CD4-positive, CD25-positive, alpha-beta regulatory T cell (primary cell): Measurements from ENCODE around the gene TMEM248. TPM values are rescaled to one million over a fixed set of nuclear protein-coding genes. Genes with fewer than 3 reads are reported as not detected.

ENCODE experiments used
- ATAC-seq, 2 donors: fragments of 150-1000 bp; cut with Tn5 transposase; one replicate each; pipeline ENCODE4 v1.10.0; 2021; ENCODE audit warnings: low read depth in 2 of 2, moderate number of reproducible peaks in 2 of 2, moderate library complexity in 1 of 2
- DNase-seq, 3 donors: peaks; one replicate each; pipeline versions ENCODE4 v3.0.0 to v3.0.0-alpha.2; 2012 to 2022; ENCODE audit warnings: mixed read lengths in 1 of 3
- H3K27ac ChIP-seq: one replicate; pipeline ENCODE4 v1.7.0; 2013; ENCODE audit warnings: mild to moderate bottlenecking, low read length; ENCODE audit not compliant: insufficient read depth, poor library complexity, severe bottlenecking
- H3K27me3 ChIP-seq: one replicate; pipeline ENCODE4 v1.7.0; 2013; ENCODE audit warnings: low read length; ENCODE audit not compliant: control insufficient read depth, insufficient read depth
- H3K36me3 ChIP-seq: one replicate; pipeline ENCODE4 v1.7.0; 2013; ENCODE audit warnings: mild to moderate bottlenecking, low read length, moderate library complexity; ENCODE audit not compliant: control insufficient read depth, insufficient read depth
- H3K4me1 ChIP-seq: 2 replicates; pipeline ENCODE4 v1.7.0; 2013; ENCODE audit warnings: mild to moderate bottlenecking, low read length; ENCODE audit not compliant: insufficient read depth, control insufficient read depth, poor library complexity, severe bottlenecking
- H3K4me3 ChIP-seq: one replicate; pipeline ENCODE4 v1.7.0; 2013; ENCODE audit warnings: low read depth, mild to moderate bottlenecking, low read length, moderate library complexity
- H3K9me3 ChIP-seq, 2 experiments: 1 replicate in 1 of 2; 2 replicates in 1 of 2; pipeline ENCODE4 v1.7.0; 2013; ENCODE audit warnings: low read length in 2 of 2, mild to moderate bottlenecking in 1 of 2, moderate library complexity in 1 of 2; ENCODE audit not compliant: control insufficient read depth in 2 of 2
- H3K27ac Mint-ChIP-seq, 3 donors: one replicate each; pipeline ENCODE4 v1.8.0; 2020 to 2022; ENCODE audit warnings: mild to moderate bottlenecking in 3 of 3, mixed read lengths in 3 of 3, moderate library complexity in 2 of 3
- H3K27me3 Mint-ChIP-seq: one replicate; pipeline ENCODE4 v1.8.0; 2022; ENCODE audit warnings: mild to moderate bottlenecking, mixed read lengths
- H3K36me3 Mint-ChIP-seq: one replicate; pipeline ENCODE4 v1.8.0; 2020; ENCODE audit warnings: mixed read lengths
- H3K4me1 Mint-ChIP-seq, 4 donors: one replicate each; pipeline ENCODE4 v1.8.0; 2020 to 2022; ENCODE audit warnings: mixed read lengths in 4 of 4, mild to moderate bottlenecking in 1 of 4
- H3K4me3 Mint-ChIP-seq, 4 donors: one replicate each; pipeline ENCODE4 v1.8.0; 2020 to 2022; ENCODE audit warnings: mild to moderate bottlenecking in 4 of 4, mixed read lengths in 4 of 4, moderate library complexity in 3 of 4
- H3K9me3 Mint-ChIP-seq, 7 donors: one replicate each; pipeline ENCODE4 v1.8.0; 2020 to 2022; ENCODE audit warnings: mixed read lengths in 7 of 7, mild to moderate bottlenecking in 3 of 7, moderate library complexity in 2 of 7
- polyA plus RNA-seq, 4 donors: library from polyadenylated mRNA; unstranded; fragments of 300-500 nt; fragmentation: Illumina TruSeq; gene quantifications; one replicate each; pipeline ENCODE4 v1.2.3, GENCODE V29; 2021
- total RNA-seq: library from RNA; stranded (reverse); gene quantifications from one replicate; pipeline ENCODE4 v1.2.3, GENCODE V29; 2022

The TMEM248 gene
- total and polyA plus RNA-seq, 5 donors from 2014 or later: 87.3 to 152 (median 108) TPM

- peaks cover 0 to 5% (median 0%) of the 10 kb centered on the region in 7 donors for H3K9me3 Mint-ChIP-seq
- peak overlapping the region; percentile 93 to 99 (median 99) for H3K27ac Mint-ChIP-seq
- Histone ChIP-seq H3K4me3 (peak overlapping the region; percentile 97), H3K27me3 (no peaks in the 10 kb centered on the region), H3K4me1 (peaks cover 27% of the 10 kb centered on the region), H3K9me3 (no peaks in the 10 kb centered on the region), H3K36me3 (peaks cover 6% of the 10 kb centered on the region), H3K27ac (peak overlapping the region; percentile 82)
- peaks cover 11 to 50% (median 31%) of the 10 kb centered on the region in 4 donors for H3K4me1 Mint-ChIP-seq
- H3K36me3 Mint-ChIP-seq: peaks cover 7% of the 10 kb centered on the region
- H3K4me3 Mint-ChIP-seq: peak overlapping the region; percentile 98 to 99 (median 98)
- ATAC-seq: no peak
- no peak for DNase-seq
- peaks cover 13% of the 10 kb centered on the region for H3K27me3 Mint-ChIP-seq
These were observed 432 bp downstream of the TMEM248 start for GRCh38 chr7:66921396-66921917.

GRCh38 chr7:66921918-66922486 lies 977 bp downstream of the TMEM248 start:
- H3K36me3 ChIP-seq: peaks cover 6% of the 10 kb centered on the region
- peak overlapping the region; percentile 97 for H3K4me3 ChIP-seq
- Mint-ChIP-seq H3K4me3 (peak overlapping the region; percentile 98 to 99 (median 98)), H3K27me3 (peaks cover 13% of the 10 kb centered on the region), H3K36me3 (peaks cover 7% of the 10 kb centered on the region), H3K27ac (peak overlapping the region; percentile 93 to 99 (median 99)), H3K9me3 (peaks cover 0 to 5% (median 0%) of the 10 kb centered on the region in 7 donors), H3K4me1 (peaks cover 14 to 56% (median 35%) of the 10 kb centered on the region in 4 donors)
- peak overlapping the region; percentile 82 for H3K27ac ChIP-seq
- peaks cover 27% of the 10 kb centered on the region for H3K4me1 ChIP-seq
- peak; percentile 5 to 70 (median 39) for DNase-seq
- no peaks in the 10 kb centered on the region for H3K9me3 ChIP-seq
- ATAC-seq: peak in 1 of 2 donors; percentile 22
- no peaks in the 10 kb centered on the region for H3K27me3 ChIP-seq

GRCh38 chr7:66925255-66925654 lies 4.2 kb downstream of the TMEM248 start:
- Mint-ChIP-seq H3K27ac (peak overlapping the region in 1 of 3 donors; percentile 10), H3K9me3 (peaks cover 0 to 5% (median 0%) of the 10 kb centered on the region in 7 donors), H3K4me1 (peaks cover 16 to 80% (median 62%) of the 10 kb centered on the region in 4 donors), H3K4me3 (peak overlapping the region in 3 of 4 donors; percentile 8 to 83 (median 11)), H3K27me3 (peaks cover 9% of the 10 kb centered on the region), H3K36me3 (peaks cover 17% of the 10 kb centered on the region)
- H3K36me3 ChIP-seq: peaks cover 24% of the 10 kb centered on the region
- no peak overlapping the region for H3K27ac ChIP-seq
- ATAC-seq (no peak), DNase-seq (no peak)
- no peak overlapping the region for H3K4me3 ChIP-seq
- no peaks in the 10 kb centered on the region for H3K27me3 ChIP-seq
- H3K9me3 ChIP-seq: no peaks in the 10 kb centered on the region
- H3K4me1 ChIP-seq: peaks cover 42% of the 10 kb centered on the region

- no peaks in the 10 kb centered on the region for H3K27me3 ChIP-seq
- Mint-ChIP-seq H3K27me3 (no peaks in the 10 kb centered on the region), H3K9me3 (peaks cover 0 to 1% (median 0%) of the 10 kb centered on the region in 7 donors), H3K4me1 (peaks cover 16 to 83% (median 59%) of the 10 kb centered on the region in 4 donors), H3K27ac (peak overlapping the region in 1 of 3 donors; percentile 54), H3K36me3 (peaks cover 18% of the 10 kb centered on the region), H3K4me3 (peak overlapping the region in 1 of 4 donors; percentile 40)
- no peak overlapping the region for H3K27ac ChIP-seq
- no peak for ATAC-seq
- no peaks in the 10 kb centered on the region for H3K9me3 ChIP-seq
- peaks cover 44% of the 10 kb centered on the region for H3K4me1 ChIP-seq
- peaks cover 28% of the 10 kb centered on the region for H3K36me3 ChIP-seq
- no peak overlapping the region for H3K4me3 ChIP-seq
- DNase-seq: no peak
These were observed 6.4 kb downstream of the TMEM248 start for GRCh38 chr7:66927348-66927948.

GRCh38 chr7:66928388-66928787 lies 7.4 kb downstream of the TMEM248 start:
- Histone ChIP-seq H3K36me3 (peaks cover 27% of the 10 kb centered on the region), H3K9me3 (no peaks in the 10 kb centered on the region), H3K27me3 (no peaks in the 10 kb centered on the region), H3K27ac (no peak overlapping the region), H3K4me3 (peak overlapping the region; percentile 26), H3K4me1 (peaks cover 42% of the 10 kb centered on the region)
- Mint-ChIP-seq H3K27ac (peak overlapping the region in 2 of 3 donors; percentile 26 to 54), H3K27me3 (no peaks in the 10 kb centered on the region), H3K9me3 (peaks cover 0 to 1% (median 0%) of the 10 kb centered on the region in 7 donors), H3K4me1 (peaks cover 20 to 83% (median 58%) of the 10 kb centered on the region in 4 donors), H3K36me3 (peaks cover 18% of the 10 kb centered on the region), H3K4me3 (peak overlapping the region in 3 of 4 donors; percentile 24 to 67 (median 29))
- DNase-seq (no peak), ATAC-seq (no peak)

- peaks cover 0 to 1% (median 0%) of the 10 kb centered on the region in 7 donors for H3K9me3 Mint-ChIP-seq
- Histone ChIP-seq H3K4me1 (peaks cover 34% of the 10 kb centered on the region), H3K9me3 (no peaks in the 10 kb centered on the region), H3K27me3 (no peaks in the 10 kb centered on the region), H3K27ac (no peak overlapping the region), H3K36me3 (peaks cover 25% of the 10 kb centered on the region), H3K4me3 (no peak overlapping the region)
- peak overlapping the region in 1 of 3 donors; percentile 88 for H3K27ac Mint-ChIP-seq
- peaks cover 25 to 82% (median 57%) of the 10 kb centered on the region in 4 donors for H3K4me1 Mint-ChIP-seq
- no peaks in the 10 kb centered on the region for H3K27me3 Mint-ChIP-seq
- H3K4me3 Mint-ChIP-seq: peak overlapping the region in 1 of 4 donors; percentile 67
- peaks cover 18% of the 10 kb centered on the region for H3K36me3 Mint-ChIP-seq
- ATAC-seq (no peak), DNase-seq (no peak)
These were observed 8.1 kb downstream of the TMEM248 start for GRCh38 chr7:66929165-66929564.

GRCh38 chr7:66929935-66930334 lies 8.9 kb downstream of the TMEM248 start:
- Mint-ChIP-seq H3K4me1 (peaks cover 25 to 86% (median 61%) of the 10 kb centered on the region in 4 donors), H3K4me3 (peak overlapping the region in 2 of 4 donors; percentile 35 to 63), H3K27me3 (no peaks in the 10 kb centered on the region), H3K9me3 (peaks cover 0 to 1% (median 0%) of the 10 kb centered on the region in 7 donors), H3K27ac (peak overlapping the region in 2 of 3 donors; percentile 67 to 79), H3K36me3 (peaks cover 18% of the 10 kb centered on the region)
- Histone ChIP-seq H3K4me3 (no peak overlapping the region), H3K27me3 (no peaks in the 10 kb centered on the region), H3K36me3 (peaks cover 25% of the 10 kb centered on the region), H3K4me1 (peaks cover 32% of the 10 kb centered on the region), H3K27ac (no peak overlapping the region), H3K9me3 (no peaks in the 10 kb centered on the region)
- no peak for DNase-seq
- no peak for ATAC-seq
